HFF-Myc (cell line): ENCODE data around the gene KBTBD8.

Source experiments
- DNase-seq: peaks from one replicate; pipeline ENCODE4 v3.0.0-alpha.2; 2011; ENCODE audit warnings: low read depth; ENCODE audit errors: extremely low read depth
- H3K4me3 ChIP-seq: replicated peaks from 2 replicates; pipeline ENCODE4 v1.5.1; 2011; ENCODE audit warnings: low read depth, mild to moderate bottlenecking, control low read depth, low read length
- CTCF ChIP-seq: IDR thresholded peaks from 2 replicates; pipeline ENCODE4 v1.5.1; 2012; ENCODE audit warnings: mild to moderate bottlenecking, low read depth, low read length, control low read depth; ENCODE audit errors: missing control alignments

Gene KBTBD8

DNA sequence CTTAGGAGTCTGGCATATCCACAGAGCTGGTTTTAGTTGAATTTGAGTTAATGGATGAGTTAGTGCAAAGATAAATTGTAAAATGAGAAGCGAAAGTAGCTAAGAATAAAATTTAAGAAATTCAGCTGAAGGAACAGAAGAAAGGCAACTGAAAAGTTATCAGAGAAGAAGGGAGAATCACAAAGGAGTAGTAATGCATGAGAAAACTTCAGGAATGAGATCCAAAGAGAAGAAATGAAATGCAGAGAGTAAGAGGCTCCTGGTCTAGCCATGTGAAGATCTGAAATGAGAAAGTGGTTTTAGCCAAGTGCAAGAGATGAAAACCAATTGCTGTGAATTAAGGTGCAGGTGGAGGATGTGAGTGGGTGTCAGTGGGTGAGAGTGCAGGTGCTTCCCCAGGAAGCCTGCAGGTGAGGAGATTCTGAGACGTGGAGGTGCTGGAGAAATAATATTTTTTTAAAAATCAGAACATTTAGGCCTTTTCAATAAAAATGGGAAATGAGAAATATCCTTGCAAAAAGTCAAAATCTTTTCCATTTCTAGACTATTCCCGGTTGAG lies 18.5 kb downstream of the KBTBD8 start:
- DNase-seq: no peak
- no peak overlapping the region for H3K4me3 ChIP-seq
- TF ChIP-seq CTCF: no peak

DNA sequence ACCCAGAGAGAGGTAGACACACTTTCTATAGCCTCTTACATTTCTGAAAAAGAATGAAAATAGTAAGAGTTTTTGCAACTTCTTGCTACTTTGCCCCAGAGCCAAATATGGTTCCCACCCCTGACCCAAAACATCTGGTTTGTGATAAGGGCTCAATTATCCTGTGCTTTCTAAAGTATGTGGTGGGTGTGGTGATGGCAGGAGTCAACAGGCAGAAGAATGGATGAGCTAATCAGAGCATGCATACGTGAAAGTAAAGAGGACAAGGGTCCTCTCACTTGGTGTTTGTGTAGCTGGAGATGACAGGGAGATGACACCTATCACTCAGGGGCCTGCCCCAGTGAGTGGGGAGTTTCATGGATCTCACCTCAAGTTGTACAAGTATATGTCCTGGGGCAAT lies 19.1 kb downstream of the KBTBD8 start:
- no peak overlapping the region for H3K4me3 ChIP-seq
- DNase-seq: no peak
- no peak for TF ChIP-seq CTCF

DNA sequence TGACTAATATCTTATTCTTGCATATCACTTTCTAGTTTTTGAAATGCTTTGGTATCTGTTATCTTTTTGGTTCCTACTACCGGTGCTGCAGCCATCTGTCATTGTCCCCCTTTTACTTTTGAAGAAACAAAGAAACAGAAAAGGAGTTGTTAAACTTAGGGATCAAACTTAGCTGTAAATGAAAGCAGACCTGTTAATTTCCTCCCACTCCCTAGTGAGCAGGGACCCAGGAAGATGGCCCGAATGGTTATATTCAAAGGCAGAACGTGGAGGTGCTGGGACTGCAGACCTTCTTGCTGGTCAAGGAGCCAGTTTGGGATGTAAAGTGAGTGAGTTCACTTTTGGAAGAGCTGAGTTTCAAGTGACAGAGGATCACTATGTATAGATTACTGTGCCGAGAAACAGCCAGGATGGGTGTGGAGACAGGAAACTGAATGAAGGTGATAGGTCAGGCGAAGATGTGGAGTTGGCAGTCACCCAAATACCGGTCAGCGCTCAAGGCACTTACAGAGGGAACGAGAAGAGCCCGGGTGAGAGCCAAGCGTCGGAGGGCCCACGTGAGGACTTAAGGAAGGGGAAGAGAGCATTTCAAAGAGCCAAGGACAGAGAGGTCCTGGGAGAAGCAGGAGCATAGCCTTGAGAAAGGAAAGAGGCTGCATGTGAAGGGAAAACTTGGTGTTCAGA lies 20.1 kb downstream of the KBTBD8 start:
- H3K4me3 ChIP-seq: no peak overlapping the region
- TF ChIP-seq CTCF: no peak
- DNase-seq: no peak

GRCh38 chr3:67018789-67019526 lies 20.9 kb downstream of the KBTBD8 start:
- DNase-seq: no peak
- TF ChIP-seq CTCF: no peak
- H3K4me3 ChIP-seq: no peak overlapping the region

DNA sequence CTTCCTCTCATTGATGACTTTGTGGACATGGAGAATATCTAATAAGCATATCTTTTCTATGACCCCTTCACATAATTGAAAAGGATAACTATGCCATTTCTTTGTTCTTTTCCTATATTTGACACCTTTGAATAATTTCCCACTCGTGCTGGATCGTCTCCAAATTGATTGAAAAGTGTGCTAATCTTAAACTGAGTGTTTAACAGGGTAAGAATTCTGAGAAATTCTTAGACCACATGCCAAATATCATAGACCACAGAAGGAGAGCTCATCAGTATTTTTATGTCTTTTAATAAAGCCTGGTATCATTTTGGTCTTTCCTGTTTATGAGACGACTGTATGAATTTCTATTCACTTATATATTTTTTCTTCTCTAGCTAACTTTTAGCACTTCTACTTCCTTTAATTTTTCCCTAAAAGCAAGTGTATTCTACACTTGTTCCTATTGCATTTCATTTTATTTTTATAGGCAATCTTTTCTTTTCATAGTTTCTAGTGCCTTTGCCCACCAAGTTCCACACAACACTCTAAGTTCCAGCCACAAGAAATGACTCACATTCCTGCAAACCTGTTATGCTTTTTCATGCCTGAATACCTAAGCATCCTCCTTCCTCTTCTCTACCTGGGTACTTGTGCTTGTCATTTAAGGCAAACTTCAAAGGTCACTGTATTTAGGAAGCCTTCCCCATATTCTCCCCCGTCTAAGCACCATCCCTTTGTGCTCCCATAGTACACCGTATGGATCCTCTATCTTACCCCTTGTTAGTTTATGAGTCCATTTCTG lies 30.1 kb downstream of the KBTBD8 start:
- DNase-seq: no peak
- no peak overlapping the region for H3K4me3 ChIP-seq
- TF ChIP-seq CTCF: no peak

DNA sequence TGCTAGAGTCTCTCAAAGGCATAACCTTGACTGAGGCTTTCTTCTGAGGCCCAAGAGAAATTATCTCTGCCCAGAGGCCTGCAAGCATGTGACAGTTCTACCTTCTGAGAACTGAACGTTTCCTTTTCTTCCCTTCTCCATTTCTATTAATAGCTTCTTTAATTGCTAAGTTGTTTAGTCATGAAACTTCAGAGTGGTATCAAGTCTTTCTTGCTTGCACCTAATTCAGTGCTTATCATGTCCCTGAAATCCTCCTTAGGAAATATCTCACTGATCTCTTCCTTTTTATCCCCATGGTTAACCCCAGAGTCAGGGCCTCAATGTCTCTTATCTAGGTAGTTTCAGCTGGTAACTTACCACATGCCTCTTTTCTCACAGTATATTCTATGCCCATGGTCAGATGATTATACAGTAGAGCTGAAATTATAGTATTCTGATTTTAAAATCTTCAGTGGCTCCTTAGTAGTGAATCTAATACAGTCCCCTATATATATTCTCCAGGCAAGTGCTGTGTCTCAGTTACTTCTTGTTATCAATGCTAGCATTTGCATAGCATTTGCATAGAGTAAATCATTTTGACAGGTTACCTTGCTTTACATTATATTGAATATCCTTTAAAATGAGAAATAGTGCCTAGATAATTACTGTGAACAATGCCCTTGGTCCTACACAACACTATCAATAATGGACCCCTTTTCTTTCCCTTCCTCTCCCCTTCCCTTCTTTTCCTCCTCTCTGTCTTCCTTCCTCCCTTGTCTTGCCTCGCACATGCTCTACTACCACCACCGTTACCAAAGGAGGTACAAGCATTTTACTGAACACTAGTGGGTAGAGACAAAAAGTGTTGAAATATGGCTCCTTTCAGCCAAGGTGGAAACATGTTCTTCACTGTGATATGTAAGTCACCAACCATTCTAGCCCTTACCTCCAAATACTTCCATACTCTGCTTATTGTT lies 33.0 kb downstream of the KBTBD8 start:
- no peak for DNase-seq
- TF ChIP-seq CTCF: no peak
- H3K4me3 ChIP-seq: no peak overlapping the region
